Gastroesophageal sphincter (tissue), 4 donors: ENCODE data around the gene CSGALNACT2. TPM values are rescaled to one million over a fixed set of nuclear protein-coding genes. Genes with fewer than 3 reads are reported as not detected.

Experiments
- ATAC-seq: fragments of 150-250 bp; one replicate; pipeline ENCODE4 v1.9.1; 2016; ENCODE audit warnings: mild to moderate bottlenecking, moderate library complexity
- H3K27ac ChIP-seq, 4 donors: fragments of 200-600 bp; sonication (generic) in 3 of 4; 1 replicate in 3 of 4; 2 replicates in 1 of 4; pipeline ENCODE4 v1.5.1; 2016 to 2019
- H3K27me3 ChIP-seq: fragments of 200-600 bp; sonication (generic); one replicate; pipeline ENCODE4 v1.5.1; 2019
- H3K36me3 ChIP-seq, 2 donors: fragments of 200-600 bp; sonication (generic); one replicate each; pipeline ENCODE4 v1.5.1; 2019; ENCODE audit warnings: control low read depth in 1 of 2
- H3K4me1 ChIP-seq, 3 donors: fragments of 200-600 bp; sonication (generic); 1 replicate in 2 of 3; 2 replicates in 1 of 3; pipeline ENCODE4 v1.5.1; 2016 to 2019; ENCODE audit warnings: control low read depth in 2 of 3
- H3K4me3 ChIP-seq, 2 donors: fragments of 200-600 bp; sonication (generic); one replicate each; pipeline ENCODE4 v1.5.1; 2019; ENCODE audit warnings: mild to moderate bottlenecking in 1 of 2, moderate library complexity in 1 of 2
- H3K9me3 ChIP-seq, 3 donors: fragments of 200-600 bp; sonication (generic); one replicate each; pipeline ENCODE4 v1.5.1; 2017 to 2019; ENCODE audit warnings: control low read depth in 2 of 3
- EP300 ChIP-seq: sonication (generic); formaldehyde crosslinking; IDR thresholded peaks from one replicate; pipeline ENCODE4 v1.6.1; 2017; ENCODE audit warnings: antibody characterized with exemption, mild to moderate bottlenecking
- POLR2A ChIP-seq, 2 donors: fragments of 450-650 bp; IDR thresholded peaks; one replicate each; pipeline ENCODE4 v1.6.1; 2017; ENCODE audit warnings: antibody characterized with exemption in 2 of 2, mild to moderate bottlenecking in 2 of 2, moderate library complexity in 1 of 2
- POLR2AphosphoS5 ChIP-seq: sonication (generic); formaldehyde crosslinking; IDR thresholded peaks from one replicate; pipeline ENCODE4 v1.6.1; 2017; ENCODE audit warnings: antibody characterized with exemption
- WGBS, 2 donors: methylation state at CpG; one replicate each; pipeline ENCODE4 v1.1.5; 2018; ENCODE audit warnings: low coverage in 1 of 2; 5-methylcytosine and 5-hydroxymethylcytosine counted together
- total RNA-seq, 4 donors: library from RNA; depleted of rRNA; stranded (reverse); fragments of >200 nt; gene quantifications; one replicate each; pipeline ENCODE4 v1.1.0, GENCODE V29; 2016
- TF ChIP-seq, protein P1 (sequence below), 4 experiments: fragments of 200-600 bp in 2 of 4; fragments of 450-650 bp in 2 of 4; sonication (generic) in 1 of 4; IDR thresholded peaks; one replicate each; pipeline ENCODE4 v1.5.1; 2017 to 2019; ENCODE audit warnings: antibody characterized with exemption in 4 of 4, mild to moderate bottlenecking in 2 of 4, moderate library complexity in 2 of 4

The CSGALNACT2 gene
- total RNA-seq, 4 donors from 2014 or later = 28.4 to 37.4 (median 32.7) TPM

DNA sequence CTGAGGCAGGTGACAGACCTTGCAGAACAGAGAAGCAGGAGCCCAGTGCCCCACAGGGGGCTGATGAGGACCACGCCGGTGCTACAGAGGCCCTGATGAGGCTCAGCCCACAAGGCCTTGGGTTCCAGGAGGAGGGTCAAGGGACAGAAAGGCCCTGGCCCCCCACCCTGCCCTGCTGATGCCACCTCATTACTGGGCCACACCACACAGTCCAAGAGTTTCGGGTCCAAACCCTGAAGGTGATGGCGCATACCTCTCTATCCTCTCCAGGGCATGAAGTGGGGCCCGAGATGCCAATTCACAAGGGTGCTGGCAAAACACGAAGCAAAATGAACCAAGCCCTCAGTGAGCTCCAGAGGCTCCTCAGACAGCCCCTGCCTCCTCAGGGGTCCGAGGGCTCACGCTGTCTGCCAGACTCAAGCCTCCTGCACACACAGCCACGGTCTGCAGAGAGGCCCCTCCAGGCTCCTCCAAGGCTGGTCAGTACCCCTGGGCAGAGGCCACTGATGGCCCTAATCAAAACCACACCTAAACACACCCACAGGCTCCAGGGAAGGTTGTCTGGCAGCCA lies 96.3 kb downstream of the CSGALNACT2 start:
- H3K36me3 ChIP-seq = no peaks in the 10 kb centered on the region
- no peak overlapping the region for H3K4me3 ChIP-seq
- peaks cover 0 to 7% (median 0%) of the 10 kb centered on the region in 3 donors for H3K9me3 ChIP-seq
- no peak for ATAC-seq
- H3K27me3 ChIP-seq = peaks cover 55% of the 10 kb centered on the region
- no peak overlapping the region for H3K27ac ChIP-seq
- TF ChIP-seq, protein P1, sequence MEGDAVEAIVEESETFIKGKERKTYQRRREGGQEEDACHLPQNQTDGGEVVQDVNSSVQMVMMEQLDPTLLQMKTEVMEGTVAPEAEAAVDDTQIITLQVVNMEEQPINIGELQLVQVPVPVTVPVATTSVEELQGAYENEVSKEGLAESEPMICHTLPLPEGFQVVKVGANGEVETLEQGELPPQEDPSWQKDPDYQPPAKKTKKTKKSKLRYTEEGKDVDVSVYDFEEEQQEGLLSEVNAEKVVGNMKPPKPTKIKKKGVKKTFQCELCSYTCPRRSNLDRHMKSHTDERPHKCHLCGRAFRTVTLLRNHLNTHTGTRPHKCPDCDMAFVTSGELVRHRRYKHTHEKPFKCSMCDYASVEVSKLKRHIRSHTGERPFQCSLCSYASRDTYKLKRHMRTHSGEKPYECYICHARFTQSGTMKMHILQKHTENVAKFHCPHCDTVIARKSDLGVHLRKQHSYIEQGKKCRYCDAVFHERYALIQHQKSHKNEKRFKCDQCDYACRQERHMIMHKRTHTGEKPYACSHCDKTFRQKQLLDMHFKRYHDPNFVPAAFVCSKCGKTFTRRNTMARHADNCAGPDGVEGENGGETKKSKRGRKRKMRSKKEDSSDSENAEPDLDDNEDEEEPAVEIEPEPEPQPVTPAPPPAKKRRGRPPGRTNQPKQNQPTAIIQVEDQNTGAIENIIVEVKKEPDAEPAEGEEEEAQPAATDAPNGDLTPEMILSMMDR (IDR thresholded peaks at IDR 0.05) = no peak
- no peak for TF ChIP-seq EP300
- TF ChIP-seq POLR2AphosphoS5 = no peak
- no peak for TF ChIP-seq POLR2A (IDR thresholded peaks at IDR 0.05)
- H3K4me1 ChIP-seq = peaks cover 0 to 9% (median 2%) of the 10 kb centered on the region in 3 donors
- 80% methylated on average over 3 of the region's 9 CpGs; no CpG with 5 or more reads in 1 of the 2 donors for WGBS, 2 donors

Other genes with a start within 250 kb of the CSGALNACT2 start
- 1 to 10 TPM; 1.4 to 3.9 (median 1.8) TPM for gene RET, start 61.4 kb upstream of the CSGALNACT2 start, total RNA-seq
- gene RASGEF1A, start 128.6 kb downstream of the CSGALNACT2 start, total RNA-seq = 1 to 10 TPM in 3 of 4 donors, under 1 TPM in 1; 0.81 to 3.6 (median 1.5) TPM
- gene FXYD4, start 233.2 kb downstream of the CSGALNACT2 start, total RNA-seq = not detected